B cell (primary cell): ENCODE measurements around the gene HIC1. TPM values are rescaled to one million over a fixed set of nuclear protein-coding genes. Genes with fewer than 3 reads are reported as not detected.

ENCODE experiments used
- ATAC-seq: fragments of 200-7000 bp; cut with Tn5 transposase; one replicate; pipeline ENCODE4 v1.10.0; 2021; ENCODE audit warnings: low read depth, mild to moderate bottlenecking, moderate number of reproducible peaks, moderate library complexity
- CTCF ChIA-PET: fragments of 350-600 bp; sonication (Branson Sonifier 250); formaldehyde crosslinking; loops from one replicate; lab custom pipeline; 2021; ENCODE audit warnings: antibody characterized with exemption, inconsistent platforms; lab: Charles Lee
- POLR2A ChIA-PET: fragments of 350-600 bp; sonication (Branson Sonifier 250); formaldehyde crosslinking; loops from one replicate; lab custom pipeline; 2021; ENCODE audit warnings: antibody characterized with exemption; lab: Charles Lee
- DNase-seq: peaks from one replicate; pipeline ENCODE4 v3.0.0; 2013
- H2AFZ ChIP-seq: 2 replicates; pipeline ENCODE4 v1.6.1; 2012; ENCODE audit warnings: mild to moderate bottlenecking, low read depth, low read length; ENCODE audit not compliant: insufficient read depth, poor library complexity, severe bottlenecking
- H3K27ac ChIP-seq, 2 donors: 1 replicate in 1 of 2; 2 replicates in 1 of 2; pipeline ENCODE4 v1.5.1; 2012 to 2013; ENCODE audit warnings: low read length in 2 of 2, mild to moderate bottlenecking in 2 of 2, moderate library complexity in 1 of 2
- H3K27me3 ChIP-seq, 4 experiments: fragments of 200-600 bp in 1 of 4; sonication (generic) in 1 of 4; replicated peaks in 1 of 4; 1 replicate in 2 of 4; 2 replicates in 2 of 4; pipeline versions ENCODE4 v1.6.1 to v1.7.0; 2013 to 2016; ENCODE audit warnings: low read length in 3 of 4, mild to moderate bottlenecking in 2 of 4, mixed read lengths in 1 of 4, moderate library complexity in 1 of 4; ENCODE audit not compliant: insufficient read depth in 4 of 4, control insufficient read depth in 3 of 4; ENCODE audit errors: control extremely low read depth in 1 of 4
- H3K36me3 ChIP-seq, 2 experiments: replicated peaks in 1 of 2; 1 replicate in 1 of 2; 2 replicates in 1 of 2; pipeline versions ENCODE4 v1.6.1 to v1.7.1; 2013; ENCODE audit warnings: low read length in 1 of 2; ENCODE audit not compliant: insufficient read depth in 2 of 2, control insufficient read depth in 1 of 2; ENCODE audit errors: control extremely low read depth in 1 of 2, extremely low read depth in 1 of 2
- H3K4me1 ChIP-seq, 2 donors: fragments of 200-600 bp in 1 of 2; sonication (generic) in 1 of 2; 1 replicate in 1 of 2; 2 replicates in 1 of 2; pipeline versions ENCODE4 v1.5.1 to v1.6.1; 2013 to 2017; ENCODE audit warnings: low read length in 2 of 2; ENCODE audit not compliant: control insufficient read depth in 2 of 2, insufficient read depth in 2 of 2
- H3K4me2 ChIP-seq: replicated peaks from 2 replicates; pipeline ENCODE3; 2012; ENCODE audit warnings: mild to moderate bottlenecking, low read depth, low read length; ENCODE audit not compliant: poor library complexity, severe bottlenecking
- H3K4me3 ChIP-seq, 5 experiments: fragments of 200-600 bp in 1 of 5; sonication (generic) in 1 of 5; 1 replicate in 3 of 5; 2 replicates in 2 of 5; pipeline versions ENCODE4 v1.5.1 to v1.7.0; 2011 to 2016; ENCODE audit warnings: low read length in 4 of 5, mild to moderate bottlenecking in 4 of 5, low read depth in 2 of 5, control low read depth in 1 of 5, moderate library complexity in 1 of 5; ENCODE audit not compliant: insufficient read depth in 1 of 5; ENCODE audit errors: control extremely low read depth in 1 of 5, extremely low read depth in 1 of 5
- H3K79me2 ChIP-seq: fragments of 200-600 bp; sonication (generic); one replicate; pipeline ENCODE4 v1.6.0; 2016; ENCODE audit warnings: low read length; ENCODE audit not compliant: control insufficient read depth, insufficient read depth
- H3K9ac ChIP-seq: fragments of 200-600 bp; sonication (generic); 2 replicates; pipeline ENCODE4 v1.6.1; 2017; ENCODE audit warnings: mild to moderate bottlenecking, low read length, moderate library complexity
- H3K9me3 ChIP-seq, 3 donors: one replicate each; pipeline versions ENCODE4 v1.6.1 to v1.7.1; 2013; ENCODE audit warnings: low read length in 2 of 3; ENCODE audit not compliant: control insufficient read depth in 2 of 3, insufficient read depth in 1 of 3; ENCODE audit errors: control extremely low read depth in 1 of 3
- H4K20me1 ChIP-seq: 2 replicates; pipeline ENCODE4 v1.6.0; 2012; ENCODE audit warnings: mild to moderate bottlenecking, low read length; ENCODE audit not compliant: insufficient read depth, control insufficient read depth, poor library complexity, severe bottlenecking
- H3K27ac Mint-ChIP-seq: one replicate; pipeline ENCODE4 v1.8.0; 2021; ENCODE audit warnings: mixed read lengths
- H3K27me3 Mint-ChIP-seq: one replicate; pipeline ENCODE4 v1.8.0; 2021; ENCODE audit warnings: mixed read lengths
- H3K4me1 Mint-ChIP-seq: one replicate; pipeline ENCODE4 v1.8.0; 2021; ENCODE audit warnings: mixed read lengths
- H3K4me3 Mint-ChIP-seq: one replicate; pipeline ENCODE4 v1.8.0; 2021; ENCODE audit warnings: mixed read lengths
- H3K9me3 Mint-ChIP-seq: one replicate; pipeline ENCODE4 v1.8.0; 2022; ENCODE audit warnings: mixed read lengths; ENCODE audit not compliant: insufficient read depth
- CTCF ChIP-seq: fragments of 200-600 bp; IDR thresholded peaks from one replicate; pipeline ENCODE4 v1.8.0; 2022; ENCODE audit warnings: antibody characterized with exemption, mild to moderate bottlenecking
- EZH2 ChIP-seq: IDR thresholded peaks from 2 replicates; pipeline ENCODE4 v1.6.1; 2012; ENCODE audit warnings: borderline replicate concordance, low read depth, mild to moderate bottlenecking, moderate library complexity, low read length; ENCODE audit not compliant: insufficient read depth, poor library complexity, severe bottlenecking
- WGBS: methylation state at CpG from one replicate; pipeline ENCODE4 v1.1.5; 2013; ENCODE audit warnings: missing lambda C conversion rate; ENCODE audit not compliant: insufficient coverage; 5-methylcytosine and 5-hydroxymethylcytosine counted together
- intact Hi-C: fragments of 100-400 bp; cut with micrococcal nuclease; formaldehyde crosslinking; loops from one replicate; pipeline ENCODE4 v1.10.0; 2022
- polyA plus RNA-seq: library from polyadenylated mRNA; depleted of rRNA; stranded (reverse); fragments of >200 nt; gene quantifications from 2 replicates; pipeline ENCODE4 v1.2.3, GENCODE V29; 2012
- total RNA-seq, 2 donors: library from RNA; stranded (reverse); fragments of 120-200 nt in 1 of 2; gene quantifications; 1 replicate in 1 of 2; 2 replicates in 1 of 2; pipeline versions ENCODE4 v1.2.3 to v1.2.4, GENCODE V29; 2013 to 2022

The HIC1 gene
- total and polyA plus RNA-seq, 2 donors (not counting 1 experiment from before 2014, with no cell fraction given) = 0.46 to 1.9 TPM

DNA sequence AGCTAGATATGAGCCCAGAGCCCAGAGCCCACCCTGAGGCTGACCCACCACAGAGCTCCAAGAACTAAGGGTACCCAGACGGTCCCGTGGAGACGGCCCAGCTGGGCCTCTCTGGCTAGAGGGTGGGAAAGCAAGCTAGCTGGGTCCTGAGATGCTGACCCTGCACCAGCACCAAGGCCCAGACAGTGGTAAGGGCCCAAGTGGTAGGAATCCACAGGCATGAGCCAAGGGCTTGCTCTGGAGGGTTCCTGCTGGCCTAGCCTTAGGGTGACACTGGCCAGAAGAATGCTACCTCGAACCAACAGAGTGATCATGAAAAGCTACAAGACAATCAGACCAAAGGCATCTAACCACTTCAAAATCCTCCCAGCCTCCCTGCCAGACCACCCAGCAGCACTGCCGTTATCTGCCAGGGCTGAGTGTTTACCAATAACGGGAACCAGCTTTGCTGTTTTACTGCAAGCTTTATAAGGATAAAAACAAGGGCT, 13.2 kb downstream of the HIC1 start:
- H3K4me1 ChIP-seq = peaks cover 20 to 46% of the 10 kb centered on the region in 2 donors
- Mint-ChIP-seq H3K27me3 (no peaks in the 10 kb centered on the region), H3K27ac (no peak overlapping the region), H3K9me3 (no peaks in the 10 kb centered on the region), H3K4me1 (peaks cover 50% of the 10 kb centered on the region), H3K4me3 (no peak overlapping the region)
- TF ChIP-seq CTCF (no peak), EZH2 (no peak)
- peaks cover 2 to 21% of the 10 kb centered on the region in 2 experiments for H3K36me3 ChIP-seq
- H3K4me2 ChIP-seq = no peak overlapping the region
- ChIA-PET POLR2A (interaction anchor here (0.5 kb wide), 1 partner anchor 226 kb away, joined by 3 read pairs; no protein-coding TSS in a partner anchor), CTCF (interaction anchor here (0.7 to 5.4 kb wide), 3 partner anchors 9 to 177 kb away, joined by 3 to 28 read pairs (median 3); partner anchors contain the start of gene HIC1)
- H3K79me2 ChIP-seq = no peaks in the 10 kb centered on the region
- DNase-seq (no peak), ATAC-seq (no peak)
- intact Hi-C loops = no loop called here
- no peaks in the 10 kb centered on the region for H3K27me3 ChIP-seq
- no peak overlapping the region for H3K9ac ChIP-seq
- H4K20me1 ChIP-seq = no peaks in the 10 kb centered on the region
- WGBS = 75% methylated on average over 6 of the region's 6 CpGs
- no peak overlapping the region for H2AFZ ChIP-seq
- H3K9me3 ChIP-seq = no peaks in the 10 kb centered on the region
- no peak overlapping the region for H3K4me3 ChIP-seq
- no peak overlapping the region for H3K27ac ChIP-seq

DNA sequence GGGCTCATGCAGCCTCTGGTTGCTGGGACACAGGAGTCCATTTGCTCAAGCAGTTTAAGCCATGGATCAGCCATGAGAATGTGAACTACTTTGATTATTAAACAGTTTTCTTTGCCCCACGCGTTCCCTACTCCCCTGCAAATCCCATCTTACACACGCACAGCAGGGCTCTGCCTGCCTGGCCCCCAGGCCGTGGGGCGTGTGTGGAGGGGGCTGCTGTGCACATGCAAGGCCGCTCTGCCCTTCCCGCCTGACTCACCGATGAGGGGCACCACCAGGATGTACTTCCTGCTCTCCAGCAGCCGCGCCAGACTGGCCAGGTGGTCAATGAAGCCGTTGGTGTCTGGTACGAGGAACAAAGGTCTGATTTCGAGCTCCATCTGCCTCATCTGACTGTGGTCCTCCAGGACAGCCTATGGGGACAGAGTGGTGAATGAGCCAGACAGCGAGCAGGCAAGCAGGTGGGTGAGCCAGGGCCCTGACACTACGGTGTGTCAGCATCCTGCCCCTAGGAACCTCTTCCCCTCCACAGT, 13.7 kb downstream of the HIC1 start:
- H3K4me1 ChIP-seq = peaks cover 18 to 42% of the 10 kb centered on the region in 2 donors
- CTCF ChIA-PET = interaction anchor here (0.7 to 5.4 kb wide), 3 partner anchors 10 to 176 kb away, joined by 3 to 28 read pairs (median 3); partner anchors contain the start of gene HIC1
- no peak overlapping the region for H3K4me3 ChIP-seq
- no peak overlapping the region for H3K4me2 ChIP-seq
- 63% methylated on average over 15 of the region's 15 CpGs for WGBS
- no peak overlapping the region for H3K27ac Mint-ChIP-seq
- H3K9me3 Mint-ChIP-seq = no peaks in the 10 kb centered on the region
- no peak overlapping the region for H2AFZ ChIP-seq
- no peak for TF ChIP-seq EZH2
- no peak for TF ChIP-seq CTCF
- H3K9ac ChIP-seq = no peak overlapping the region
- DNase-seq (no peak), ATAC-seq (no peak)
- POLR2A ChIA-PET = interaction anchor here (0.5 kb wide), 1 partner anchor 225 kb away, joined by 3 read pairs; no protein-coding TSS in a partner anchor
- H4K20me1 ChIP-seq = no peaks in the 10 kb centered on the region
- H3K4me1 Mint-ChIP-seq = peaks cover 46% of the 10 kb centered on the region
- H3K27me3 Mint-ChIP-seq = no peaks in the 10 kb centered on the region
- H3K79me2 ChIP-seq = no peaks in the 10 kb centered on the region
- intact Hi-C loops = no loop called here
- H3K27ac ChIP-seq = no peak overlapping the region
- H3K4me3 Mint-ChIP-seq = no peak overlapping the region
- H3K27me3 ChIP-seq = no peaks in the 10 kb centered on the region
- H3K9me3 ChIP-seq = no peaks in the 10 kb centered on the region
- peaks cover 2 to 21% of the 10 kb centered on the region in 2 experiments for H3K36me3 ChIP-seq
